ENCODE results near the gene MKRN2.

- no peak for TF ChIP-seq POLR2A (IDR thresholded peaks at IDR 0.05)
- no peak for TF ChIP-seq CTCF (IDR thresholded peaks at IDR 0.05)
These were observed 71.9 kb downstream of the MKRN2 start for GRCh38 chr3:12628813-12629212.
